ENCODE results near the gene NAXE. TPM values are rescaled to one million over a fixed set of nuclear protein-coding genes. Genes with fewer than 3 reads are reported as not detected.
"Not testable (repeated sequence)": the region's sequence is repeated elsewhere in the genome, so short reads cannot be mapped to it uniquely, and the experiment has no call there.

The NAXE gene
- total RNA-seq, result 10 to 100 TPM; 91.6 to 95.0 TPM
- long read RNA-seq, transcript NAXE-203 (6 exons, 1,125 nt), result major isoform, 32 of 41 reads
- long read RNA-seq, partial matches to known transcripts, result 2 of 41 reads
- long read RNA-seq, other reads (novel, unspliced or antisense), result 4 of 41 reads

- DNase-seq, result peak; percentile 80
- peak; percentile 97 to 98 for ATAC-seq
- intact Hi-C loops (cut with DNase I), result no loop called here
Observed at GRCh38 chr1:156591432-156592157, at the start of gene NAXE. Gene NAXE, plus strand, starts transcription at chr1:156591776. Its CDS starts 29 bp downstream, at chr1:156591805.

GRCh38 chr1:156543066-156543465 lies 48.5 kb upstream of the NAXE start:
- DNase-seq (no peak), ATAC-seq (no peak)
- intact Hi-C loops (cut with DNase I), result no loop called here

- DNase-seq (no peak), ATAC-seq (no peak)
- intact Hi-C loops (cut with DNase I), result no loop called here
Observed at GRCh38 chr1:156544592-156545102, 46.9 kb upstream of the NAXE start.

- ATAC-seq (no peak), DNase-seq (no peak)
- intact Hi-C loops (cut with DNase I), result no loop called here
Observed at GRCh38 chr1:156546267-156546666, 45.3 kb upstream of the NAXE start.

- intact Hi-C loops (cut with DNase I), result no loop called here
- DNase-seq (no peak), ATAC-seq (no peak)
Observed at GRCh38 chr1:156547434-156547833, 44.1 kb upstream of the NAXE start.

GRCh38 chr1:156547982-156548381 lies 43.6 kb upstream of the NAXE start:
- intact Hi-C loops (cut with DNase I), result no loop called here
- ATAC-seq (no peak), DNase-seq (no peak)

- ATAC-seq (no peak), DNase-seq (no peak)
- intact Hi-C loops (cut with DNase I), result no loop called here
Observed at GRCh38 chr1:156549390-156549789, 42.2 kb upstream of the NAXE start.

GRCh38 chr1:156549831-156550230 lies 41.7 kb upstream of the NAXE start:
- intact Hi-C loops (cut with DNase I), result no loop called here
- ATAC-seq (no peak), DNase-seq (no peak)

- ATAC-seq, result peak; percentile 57 to 67
- intact Hi-C loops (cut with DNase I), result no loop called here
- DNase-seq, result no peak
Observed at GRCh38 chr1:156550346-156550745, 41.2 kb upstream of the NAXE start.

GRCh38 chr1:156551066-156551643 lies 40.4 kb upstream of the NAXE start:
- ATAC-seq, result no peak
- DNase-seq, result no peak
- intact Hi-C loops (cut with DNase I), result no loop called here

- DNase-seq (no peak), ATAC-seq (no peak)
- intact Hi-C loops (cut with DNase I), result no loop called here
Observed at GRCh38 chr1:156551869-156552268, 39.7 kb upstream of the NAXE start.

GRCh38 chr1:156552518-156552917 lies 39.1 kb upstream of the NAXE start:
- ATAC-seq (no peak), DNase-seq (no peak)
- intact Hi-C loops (cut with DNase I), result no loop called here

GRCh38 chr1:156552937-156553336 lies 38.6 kb upstream of the NAXE start:
- ATAC-seq, result peak; percentile 53 to 60

GRCh38 chr1:156553860-156554485 lies 37.6 kb upstream of the NAXE start:
- intact Hi-C loops (cut with DNase I), result no loop called here
- ATAC-seq, result no peak
- no peak for DNase-seq

More at GRCh38 chr1:156552937-156553336, 38.6 kb upstream of the NAXE start:
- peak; percentile 40 for DNase-seq
- intact Hi-C loops (cut with DNase I), result not testable (repeated sequence)

GRCh38 chr1:156554971-156555370 lies 36.6 kb upstream of the NAXE start:
- no peak for DNase-seq
- intact Hi-C loops (cut with DNase I), result no loop called here
- no peak for ATAC-seq

- intact Hi-C loops (cut with DNase I), result no loop called here
- no peak for ATAC-seq
- DNase-seq, result no peak
Observed at GRCh38 chr1:156555715-156556114, 35.9 kb upstream of the NAXE start.

- ATAC-seq (no peak), DNase-seq (no peak)
- intact Hi-C loops (cut with DNase I), result no loop called here
Observed at GRCh38 chr1:156556354-156556753, 35.2 kb upstream of the NAXE start.

- intact Hi-C loops (cut with DNase I), result no loop called here
- DNase-seq, result no peak
- ATAC-seq, result no peak
Observed at GRCh38 chr1:156559086-156559796, 32.3 kb upstream of the NAXE start.

- intact Hi-C loops (cut with DNase I), result no loop called here
- DNase-seq (no peak), ATAC-seq (no peak)
Observed at GRCh38 chr1:156559797-156560385, 31.7 kb upstream of the NAXE start.
